GM19023 (cell line): ENCODE measurements around the gene OMP.

Experiments
- ATAC-seq: cut with Tn5 transposase; IDR thresholded peaks from one replicate; pipeline ENCODE4 v1.9.1; 2021; ENCODE audit warnings: mild to moderate bottlenecking, moderate library complexity; ENCODE audit not compliant: unreplicated experiment

The OMP gene

GRCh38 chr11:77068457-77069335 is 33.9 kb upstream of the OMP start:
- no peak for ATAC-seq

DNA sequence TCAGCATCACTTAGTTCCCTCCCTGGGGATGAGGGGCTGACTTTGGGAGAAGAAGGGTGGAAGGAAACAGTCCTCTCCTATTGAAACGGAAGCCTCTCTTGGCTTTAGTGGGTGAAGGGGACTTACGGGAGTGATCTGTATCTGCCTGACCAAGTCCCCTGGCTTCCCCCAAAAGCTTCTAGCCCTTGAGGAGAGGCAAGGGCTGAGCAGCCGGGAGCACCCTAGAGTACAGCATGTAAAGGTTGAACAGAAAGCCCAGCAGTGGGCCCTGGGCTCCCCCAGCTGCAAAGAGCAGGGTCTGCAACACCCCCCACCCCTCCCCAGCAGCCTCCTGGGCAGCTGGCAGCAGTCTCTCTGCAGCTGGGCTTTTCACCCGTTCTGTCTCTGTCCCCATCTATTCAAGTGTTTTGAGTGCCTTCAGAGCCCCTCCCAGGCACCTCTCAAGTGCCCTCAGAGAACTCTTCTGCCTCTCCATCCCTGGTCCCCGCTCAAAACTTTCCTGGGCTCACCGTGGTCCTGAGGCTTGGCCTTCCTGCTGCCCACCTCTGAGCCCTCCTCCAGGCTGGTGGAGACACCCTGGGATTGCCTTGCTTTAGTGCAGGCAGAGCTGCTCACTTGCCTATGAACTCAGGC is 33.2 kb upstream of the OMP start:
- no peak for ATAC-seq

DNA sequence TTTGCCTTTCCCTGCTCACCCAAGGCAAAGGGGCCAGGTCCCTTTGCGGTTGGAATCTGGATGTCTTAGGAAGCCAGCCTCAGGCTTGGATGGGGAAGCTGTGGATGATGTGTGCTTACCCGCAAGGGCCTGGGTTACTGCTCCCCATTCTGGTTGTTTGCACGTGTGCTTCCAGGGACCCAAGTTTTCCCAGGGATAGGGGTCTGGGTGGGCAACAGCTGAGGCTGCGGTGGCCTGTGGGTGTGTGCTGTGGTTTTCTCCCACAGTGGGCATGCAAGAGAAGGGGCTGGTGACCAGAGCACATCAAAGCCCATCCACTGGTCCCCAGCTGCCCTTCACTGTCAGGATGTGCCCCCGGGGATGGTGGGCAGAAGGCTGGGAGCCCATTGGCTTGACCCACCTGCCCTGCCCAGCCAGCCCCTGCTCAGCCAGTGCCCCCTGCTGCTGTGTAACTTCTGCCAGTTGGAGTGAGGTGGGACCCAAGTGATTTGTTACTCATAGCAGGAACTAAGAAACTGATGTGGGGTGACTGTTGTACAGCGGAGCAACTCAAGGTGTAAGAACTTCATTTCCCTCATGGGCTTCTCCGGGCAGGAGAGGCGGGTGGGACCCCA is 32.6 kb upstream of the OMP start:
- no peak for ATAC-seq

DNA sequence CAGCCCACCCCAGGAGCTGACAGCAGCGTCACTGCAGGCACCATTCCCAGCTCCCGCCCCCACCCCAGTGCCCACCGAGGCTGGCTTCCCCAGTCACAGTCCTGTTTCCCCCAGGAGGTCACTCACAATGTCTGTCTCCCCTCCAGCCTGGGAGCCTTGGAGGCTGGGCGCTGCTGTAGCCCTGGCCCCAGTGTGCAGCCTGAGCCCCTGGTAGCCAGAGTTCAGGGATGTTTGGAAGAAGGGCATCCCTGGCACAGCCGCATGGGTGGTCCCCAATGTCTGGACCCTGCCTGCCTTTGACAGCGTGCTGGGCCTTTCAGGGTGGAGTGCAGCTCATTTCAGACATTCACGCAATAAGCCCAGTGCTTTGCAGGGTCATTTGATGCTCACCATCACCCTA is 31.6 kb upstream of the OMP start:
- no peak for ATAC-seq

- ATAC-seq, result no peak
These were observed 30.7 kb upstream of the OMP start for GRCh38 chr11:77071671-77072605.

- no peak for ATAC-seq
These were observed 29.8 kb upstream of the OMP start for GRCh38 chr11:77072851-77073327.

GRCh38 chr11:77073328-77074001 is 29.2 kb upstream of the OMP start:
- no peak for ATAC-seq

DNA sequence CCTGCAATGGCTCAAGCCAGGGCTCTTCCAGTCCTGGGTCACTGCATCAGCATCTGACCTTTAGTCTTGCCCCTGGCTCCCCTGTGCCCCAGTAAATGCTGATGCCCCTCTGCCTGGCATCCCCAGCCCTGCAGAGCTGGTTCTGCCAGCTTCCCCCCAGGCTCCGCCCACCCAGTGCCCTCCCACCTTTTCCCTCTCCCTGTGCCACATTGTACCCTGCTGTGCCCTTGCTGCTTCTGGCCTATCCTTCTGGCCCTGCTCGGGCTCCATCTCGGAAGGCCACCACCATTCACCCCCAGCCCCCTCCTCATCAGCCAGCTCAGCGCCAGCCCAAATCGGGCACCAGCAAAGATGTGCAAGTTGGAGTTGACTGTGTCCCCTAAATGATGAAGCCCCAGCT is 28.4 kb upstream of the OMP start:
- no peak for ATAC-seq

DNA sequence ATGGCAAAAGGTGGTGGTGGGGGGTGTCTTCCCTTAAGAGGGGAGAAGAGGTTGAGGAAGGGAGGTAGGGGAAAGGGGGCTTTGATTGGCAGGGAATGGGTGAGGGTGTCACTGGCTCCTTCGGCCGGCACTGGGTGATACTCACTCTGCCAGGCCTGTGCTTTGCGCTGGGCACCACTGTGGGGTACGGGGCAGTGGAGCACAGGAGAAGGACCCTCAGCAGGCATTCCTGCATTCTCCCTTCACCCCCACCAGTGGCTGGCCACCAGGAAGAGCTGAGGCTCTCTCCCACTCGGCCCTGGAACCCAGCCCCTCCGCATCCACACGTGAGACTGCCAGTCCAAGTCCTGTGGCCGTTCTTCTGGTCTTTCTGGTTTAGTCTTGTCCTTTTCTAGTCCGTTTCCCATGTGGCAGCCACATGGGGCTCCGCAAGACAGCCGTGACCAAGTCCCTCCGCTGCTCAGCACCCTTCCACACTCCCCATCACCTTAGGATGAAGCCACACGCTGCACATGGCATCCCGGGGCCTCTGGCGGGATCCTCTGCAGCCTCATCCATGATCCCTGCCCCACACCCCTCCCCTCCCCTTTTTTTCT is 27.9 kb upstream of the OMP start:
- no peak for ATAC-seq

DNA sequence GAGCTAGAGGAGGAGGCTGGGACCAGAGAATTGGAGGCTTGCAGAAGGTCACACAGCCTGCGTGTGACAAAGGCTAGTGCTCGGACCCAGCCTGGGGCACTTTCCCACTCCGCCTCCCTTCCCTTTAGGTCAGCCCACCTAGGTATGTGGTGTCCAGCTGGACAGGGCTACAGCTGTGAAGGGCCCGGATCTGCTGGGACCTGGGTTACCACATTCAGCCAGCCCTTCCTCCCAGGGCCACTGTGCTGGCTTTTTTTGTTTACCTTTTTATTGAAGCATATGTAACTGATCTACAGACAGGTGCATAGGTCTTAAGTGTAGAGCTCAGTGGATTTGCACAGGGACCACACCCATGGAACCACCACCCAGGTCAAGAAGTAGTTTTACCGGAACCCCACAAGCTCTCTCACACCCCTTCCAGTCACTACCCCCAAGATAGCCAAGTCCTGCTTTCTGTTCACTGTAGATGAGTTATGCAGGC is 27.2 kb upstream of the OMP start:
- no peak for ATAC-seq

GRCh38 chr11:77079666-77080065 is 23.0 kb upstream of the OMP start:
- ATAC-seq, result no peak

DNA sequence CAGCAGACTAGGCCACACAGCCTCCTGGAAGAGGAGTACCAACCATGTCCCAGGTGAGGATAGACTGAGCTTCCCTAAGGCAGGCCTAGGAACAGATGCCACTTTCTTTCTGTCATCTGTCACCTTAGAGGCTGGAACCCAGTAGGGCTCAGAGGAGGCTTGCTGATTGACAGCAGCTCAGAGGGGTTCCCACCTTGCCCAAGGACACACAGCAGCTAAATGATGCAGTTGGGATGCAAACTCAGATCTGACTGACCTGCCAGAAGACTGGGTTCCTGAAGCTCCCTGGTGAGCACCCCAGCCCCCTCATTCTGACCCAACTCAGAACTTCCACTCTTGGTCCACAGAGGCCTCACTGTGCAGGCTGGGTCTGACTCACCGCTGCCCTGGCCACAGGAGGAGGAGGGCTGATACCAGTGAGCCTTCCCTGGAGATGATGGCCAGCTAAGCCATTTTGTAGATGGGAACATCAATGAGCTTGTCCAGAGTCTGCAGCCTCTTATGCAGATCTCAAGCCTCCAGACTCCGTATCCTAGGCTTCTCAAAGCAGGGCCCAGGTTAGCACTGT is 21.9 kb upstream of the OMP start:
- no peak for ATAC-seq

- no peak for ATAC-seq
These were observed 21.2 kb upstream of the OMP start for GRCh38 chr11:77081381-77081851.

- no peak for ATAC-seq
These were observed 20.4 kb upstream of the OMP start for GRCh38 chr11:77081976-77082836.

DNA sequence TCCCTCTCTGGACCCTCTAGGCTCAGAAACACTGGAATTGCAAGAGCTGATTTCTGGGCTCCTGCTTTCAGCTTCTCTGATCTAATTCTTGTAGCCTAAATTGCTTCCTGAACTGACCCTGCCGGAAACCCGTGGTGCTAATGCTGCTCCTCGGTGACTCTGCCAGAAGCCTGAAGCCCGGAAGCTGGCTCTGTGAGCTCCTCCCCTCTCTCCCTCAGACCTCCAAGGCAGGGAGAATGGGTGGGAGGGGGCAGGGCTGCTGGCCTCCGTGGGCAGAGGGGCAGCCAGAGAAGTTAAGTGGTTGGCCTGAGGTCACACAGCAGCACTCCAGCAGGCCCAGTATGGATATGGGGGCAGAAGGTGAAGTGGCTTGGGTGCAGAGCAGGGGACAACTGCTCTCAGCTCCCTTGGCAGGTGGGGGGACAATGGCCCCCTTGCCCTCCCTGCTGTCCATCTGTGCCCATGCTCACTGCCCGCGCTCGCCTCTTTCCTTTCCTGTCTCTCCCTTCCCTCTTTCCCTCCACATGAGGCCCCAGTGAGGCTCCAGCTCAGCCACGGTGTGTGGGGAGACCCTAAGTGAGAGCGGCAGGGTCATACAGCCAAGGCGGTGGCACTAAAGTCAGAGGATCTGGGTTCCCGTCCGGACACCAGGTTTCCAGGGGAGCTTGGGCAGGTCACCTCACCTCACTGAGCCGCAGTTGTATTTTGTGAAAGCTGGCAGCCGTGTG is 19.6 kb upstream of the OMP start:
- ATAC-seq, result no peak

- no peak for ATAC-seq
These were observed 18.9 kb upstream of the OMP start for GRCh38 chr11:77083566-77084245.

DNA sequence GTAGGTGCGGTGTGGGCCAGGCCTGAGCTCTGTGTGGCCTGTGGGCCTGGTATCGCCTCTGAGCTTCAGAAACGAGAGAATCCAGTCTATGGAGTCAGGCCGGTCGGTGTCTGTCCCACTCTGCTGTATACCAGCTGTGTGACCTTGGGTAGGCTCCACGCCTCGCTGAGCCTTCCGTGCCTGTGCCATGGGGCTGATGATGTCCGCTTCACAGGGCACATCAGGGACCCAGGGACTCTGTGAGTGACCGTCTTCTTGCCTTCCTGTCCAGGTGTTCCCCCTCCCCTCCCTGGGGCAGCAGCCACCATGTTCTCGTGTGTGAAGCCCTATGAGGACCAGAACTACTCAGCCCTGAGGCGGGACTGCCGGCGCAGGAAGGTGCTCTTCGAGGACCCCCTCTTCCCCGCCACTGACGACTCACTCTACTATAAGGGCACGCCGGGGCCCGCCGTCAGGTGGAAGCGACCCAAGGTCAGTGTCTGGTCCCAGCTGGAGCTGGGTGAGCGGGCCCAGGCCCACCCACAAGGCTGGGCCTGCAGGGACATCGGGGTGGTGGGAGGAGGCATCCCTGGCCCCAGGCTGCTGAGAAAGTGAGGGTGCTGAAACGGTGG is 18.0 kb upstream of the OMP start:
- no peak for ATAC-seq
